A549 treated with CORT108297 at 1 μM for 4 hours (cell line): ENCODE data around the gene SLC24A4. TPM values are rescaled to one million over a fixed set of nuclear protein-coding genes. Genes with fewer than 3 reads are reported as not detected.

Source experiments
- total RNA-seq: library from RNA; stranded (reverse); fragments of 200-300 nt; extraction: Qiagen RNA extraction; gene quantifications from 5 replicates; pipeline ENCODE4 v1.2.3, GENCODE V29; 2022

SLC24A4 gene, protein sequence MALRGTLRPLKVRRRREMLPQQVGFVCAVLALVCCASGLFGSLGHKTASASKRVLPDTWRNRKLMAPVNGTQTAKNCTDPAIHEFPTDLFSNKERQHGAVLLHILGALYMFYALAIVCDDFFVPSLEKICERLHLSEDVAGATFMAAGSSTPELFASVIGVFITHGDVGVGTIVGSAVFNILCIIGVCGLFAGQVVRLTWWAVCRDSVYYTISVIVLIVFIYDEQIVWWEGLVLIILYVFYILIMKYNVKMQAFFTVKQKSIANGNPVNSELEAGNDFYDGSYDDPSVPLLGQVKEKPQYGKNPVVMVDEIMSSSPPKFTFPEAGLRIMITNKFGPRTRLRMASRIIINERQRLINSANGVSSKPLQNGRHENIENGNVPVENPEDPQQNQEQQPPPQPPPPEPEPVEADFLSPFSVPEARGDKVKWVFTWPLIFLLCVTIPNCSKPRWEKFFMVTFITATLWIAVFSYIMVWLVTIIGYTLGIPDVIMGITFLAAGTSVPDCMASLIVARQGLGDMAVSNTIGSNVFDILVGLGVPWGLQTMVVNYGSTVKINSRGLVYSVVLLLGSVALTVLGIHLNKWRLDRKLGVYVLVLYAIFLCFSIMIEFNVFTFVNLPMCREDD
- 0.11 to 0.33 TPM (median 0.15 TPM) in 5 replicates for total RNA-seq

DNA sequence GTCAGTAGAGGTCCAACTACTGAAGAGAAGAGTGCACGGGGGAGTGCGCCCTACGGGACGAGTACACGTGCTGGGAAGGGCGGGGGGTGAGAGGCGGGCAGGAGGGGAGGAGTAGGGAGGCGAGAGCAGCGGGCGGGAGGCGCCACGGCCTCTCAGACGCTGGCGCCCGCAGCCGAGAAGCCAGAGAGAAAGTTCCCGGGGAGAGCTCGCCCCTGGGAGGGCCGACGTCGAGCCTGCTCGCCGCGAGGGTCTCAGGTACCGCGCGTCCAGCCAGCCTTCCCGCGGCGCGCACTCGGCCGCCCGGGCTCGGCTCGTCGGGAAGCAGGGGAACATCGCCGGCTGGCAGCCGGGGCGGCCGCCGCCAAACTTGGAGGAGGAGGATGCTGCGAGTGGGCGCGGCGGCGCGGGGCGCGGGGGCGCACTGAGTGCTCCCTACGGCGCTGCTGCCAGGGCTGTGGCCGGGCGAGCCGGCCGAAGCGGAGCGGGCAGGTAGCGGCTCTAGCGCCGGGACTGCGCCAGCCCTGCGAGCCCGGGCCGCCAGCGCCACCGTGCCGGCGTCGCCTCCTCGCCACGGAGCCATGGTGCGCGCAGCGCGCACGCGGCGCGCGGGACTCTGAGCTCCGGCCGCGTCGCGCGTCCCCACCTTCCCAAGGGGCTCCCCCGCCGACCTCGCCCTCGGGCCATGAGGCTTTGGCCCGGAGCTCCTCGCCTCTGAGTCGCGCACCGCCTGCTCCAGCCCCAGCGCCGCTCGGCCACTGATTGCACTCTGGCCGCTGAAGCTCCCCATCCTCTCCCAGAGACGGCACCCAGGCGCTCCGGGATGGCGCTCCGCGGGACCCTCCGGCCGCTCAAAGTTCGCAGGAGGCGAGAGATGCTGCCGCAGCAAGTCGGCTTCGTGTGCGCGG is at the start of gene SLC24A4:
SLC24A4 (plus strand) TSS at position 155 of the 905 bp plus-strand sequence; CDS start at position 821, 666 bp downstream.

DNA sequence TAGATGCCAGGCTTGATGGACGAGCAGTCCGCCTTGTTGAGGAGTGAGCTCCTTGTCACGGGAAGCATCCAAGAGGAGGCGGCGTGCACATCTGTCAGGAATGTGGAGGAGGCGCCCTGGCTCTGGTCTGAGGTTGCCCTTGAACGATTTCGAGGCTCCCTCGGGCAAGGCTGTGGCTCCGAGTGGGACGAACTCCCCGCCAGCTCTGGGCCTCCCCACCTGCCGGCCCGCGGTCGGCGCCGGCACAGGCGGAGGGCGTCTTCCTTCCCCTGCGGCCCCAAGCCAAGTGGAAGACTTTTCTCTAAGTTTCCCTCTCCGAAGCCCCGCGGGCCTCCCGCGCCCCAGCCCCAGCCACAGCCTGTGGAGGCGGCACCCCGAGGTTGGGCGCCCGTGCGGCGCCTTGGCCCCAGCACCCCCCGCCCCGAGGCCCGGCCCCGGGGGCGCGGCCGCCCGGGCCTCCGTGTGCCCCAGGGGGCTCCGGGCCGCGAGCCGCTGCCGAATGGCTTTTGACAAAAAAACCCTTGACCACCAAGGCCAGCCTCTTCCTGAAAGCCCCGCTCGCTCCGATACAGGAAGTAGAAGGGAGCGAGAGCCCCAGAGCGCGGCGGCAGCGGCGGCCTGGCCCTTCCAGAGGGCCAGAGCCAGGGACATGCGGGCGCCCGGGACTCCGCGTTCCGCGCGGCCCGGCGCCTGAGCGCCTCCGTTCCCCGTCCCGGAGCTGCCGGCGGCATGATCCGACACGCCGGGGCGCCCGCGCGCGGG is 190.4 kb downstream of the SLC24A4 start, which contains the start of gene RIN3:
RIN3 (plus strand) TSS at position 578 of the 762 bp plus-strand sequence; CDS start at position 730, 152 bp downstream.

Other genes with a start within 250 kb of the SLC24A4 start
- gene ATXN3, start 216.6 kb upstream of the SLC24A4 start, total RNA-seq, result 21.2 to 45.6 TPM (median 24.4 TPM) in 5 replicates
- 325 to 413 TPM (median 343 TPM) in 5 replicates for gene NDUFB1, start 201.5 kb upstream of the SLC24A4 start, total RNA-seq
- 33.4 to 44.1 TPM (median 41.1 TPM) in 5 replicates for gene CPSF2, start 201.2 kb upstream of the SLC24A4 start, total RNA-seq
- gene RIN3, start 190.6 kb downstream of the SLC24A4 start, total RNA-seq, result 17.8 to 25.6 TPM (median 23.9 TPM) in 5 replicates